ENCODE measurements around the gene DDX52.

DDX52 gene

GRCh38 chr17:37672548-37673078 lies 29.4 kb upstream of the DDX52 start:
- TF ChIP-seq CTCF (IDR thresholded peaks at IDR 0.05) = no peak
- Histone ChIP-seq H3K27me3 (peaks cover 7% of the 10 kb centered on the region), H3K4me1 (ENCODE audit: control insufficient read depth in 1 of 2, insufficient read depth in 1 of 2, low read depth in 1 of 2, low read length in 1 of 2) (no peaks in the 10 kb centered on the region), H3K9me3 (no peaks in the 10 kb centered on the region), H3K27ac (no peak overlapping the region), H3K36me3 (no peaks in the 10 kb centered on the region), H3K4me3 (ENCODE audit: low read depth in 1 of 2, low read length in 1 of 2) (no peak overlapping the region)

DNA sequence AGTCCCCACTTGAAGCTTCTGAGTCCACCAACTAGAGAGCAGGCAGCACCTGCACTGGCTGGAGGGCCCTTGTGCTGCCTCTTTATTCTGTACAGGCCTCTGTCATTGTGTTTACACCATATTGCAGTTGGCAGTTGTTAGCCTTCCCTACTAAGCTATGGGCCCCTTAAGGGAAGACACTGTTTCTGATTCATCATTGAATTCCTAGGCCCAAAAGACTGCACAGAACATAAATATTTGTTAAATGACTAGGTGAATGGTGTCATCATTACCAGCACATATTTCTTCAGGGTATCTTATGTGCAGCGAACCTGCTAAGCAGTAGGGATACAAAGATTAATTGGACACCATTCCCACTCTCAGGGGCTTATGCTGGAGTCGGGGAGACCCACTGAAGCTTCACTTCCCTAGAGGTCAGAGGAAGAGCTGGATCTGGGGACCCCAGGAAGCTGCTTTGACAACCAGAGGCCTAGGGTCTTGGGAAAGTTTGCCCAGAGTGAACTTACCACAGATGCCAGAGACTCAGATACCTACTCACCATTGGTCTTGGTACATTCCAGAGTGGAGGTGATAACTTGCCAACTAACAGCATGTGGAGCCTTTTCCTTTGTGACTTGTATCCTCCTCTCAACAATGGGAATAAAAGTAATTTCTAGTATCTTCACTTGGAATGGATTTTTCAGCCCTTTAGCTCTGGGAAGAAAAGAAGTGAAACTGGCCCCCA lies 28.7 kb upstream of the DDX52 start:
- Histone ChIP-seq H3K27ac (no peak overlapping the region), H3K36me3 (no peaks in the 10 kb centered on the region), H3K4me1 (ENCODE audit: control insufficient read depth in 1 of 2, insufficient read depth in 1 of 2, low read depth in 1 of 2, low read length in 1 of 2) (no peaks in the 10 kb centered on the region), H3K9me3 (no peaks in the 10 kb centered on the region), H3K4me3 (ENCODE audit: low read depth in 1 of 2, low read length in 1 of 2) (no peak overlapping the region), H3K27me3 (peaks cover 1% of the 10 kb centered on the region)
- no peak for TF ChIP-seq CTCF (IDR thresholded peaks at IDR 0.05)

DNA sequence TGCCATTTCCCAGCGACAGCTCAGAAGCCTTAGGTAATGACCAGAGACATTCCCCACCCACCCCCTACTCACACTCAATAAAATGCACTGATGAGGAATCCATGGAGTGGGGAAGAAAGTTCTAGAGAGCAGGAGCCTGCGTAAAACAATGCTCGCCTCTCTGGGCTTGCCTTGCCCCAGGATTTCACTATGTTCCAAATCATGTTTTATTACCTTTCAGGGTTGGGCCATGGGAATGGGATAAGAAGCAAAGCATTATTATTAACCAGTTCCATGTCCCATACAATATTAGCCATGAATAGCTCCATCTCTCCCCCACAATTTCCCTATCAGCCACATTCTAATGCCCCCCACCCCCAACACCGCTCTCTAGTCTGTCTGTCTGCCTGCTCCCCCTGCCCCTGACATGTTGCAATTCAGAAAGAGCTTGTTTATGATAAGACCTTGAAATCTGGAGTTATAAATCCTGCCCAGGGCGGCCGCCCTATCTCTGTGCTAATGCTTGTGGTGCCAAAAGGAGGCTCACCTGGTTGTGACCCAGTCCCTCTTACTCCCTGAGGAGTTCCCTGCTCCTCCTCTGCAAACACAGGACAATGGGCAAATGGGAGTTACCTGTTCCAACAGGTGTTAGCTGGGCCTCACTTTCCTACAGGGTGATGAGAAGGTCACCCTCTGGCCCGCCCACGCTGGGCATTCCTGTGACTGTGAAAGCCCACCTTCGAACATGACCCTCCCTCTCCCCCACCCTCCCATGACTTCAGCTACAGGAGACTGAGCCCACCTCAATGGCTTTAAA lies 28.0 kb upstream of the DDX52 start:
- Histone ChIP-seq H3K36me3 (no peaks in the 10 kb centered on the region), H3K27me3 (no peaks in the 10 kb centered on the region), H3K27ac (no peak overlapping the region), H3K4me3 (ENCODE audit: low read depth in 1 of 2, low read length in 1 of 2) (no peak overlapping the region), H3K4me1 (ENCODE audit: control insufficient read depth in 1 of 2, insufficient read depth in 1 of 2, low read depth in 1 of 2, low read length in 1 of 2) (no peaks in the 10 kb centered on the region), H3K9me3 (no peaks in the 10 kb centered on the region)
- TF ChIP-seq CTCF (IDR thresholded peaks at IDR 0.05) = no peak

- H3K4me1 ChIP-seq (ENCODE audit: control insufficient read depth in 1 of 2, insufficient read depth in 1 of 2, low read depth in 1 of 2, low read length in 1 of 2) = no peaks in the 10 kb centered on the region
- H3K27me3 ChIP-seq = no peaks in the 10 kb centered on the region
- no peaks in the 10 kb centered on the region for H3K9me3 ChIP-seq
- H3K36me3 ChIP-seq = no peaks in the 10 kb centered on the region
- no peak overlapping the region for H3K27ac ChIP-seq
- no peak for TF ChIP-seq CTCF (IDR thresholded peaks at IDR 0.05)
- no peak overlapping the region for H3K4me3 ChIP-seq (ENCODE audit: low read depth in 1 of 2, low read length in 1 of 2)
Observed at GRCh38 chr17:37667039-37667438, 23.8 kb upstream of the DDX52 start.

- Histone ChIP-seq H3K27ac (no peak overlapping the region), H3K9me3 (no peaks in the 10 kb centered on the region), H3K4me1 (ENCODE audit: control insufficient read depth in 1 of 2, insufficient read depth in 1 of 2, low read depth in 1 of 2, low read length in 1 of 2) (no peaks in the 10 kb centered on the region), H3K27me3 (peaks cover 15% of the 10 kb centered on the region), H3K36me3 (no peaks in the 10 kb centered on the region), H3K4me3 (ENCODE audit: low read depth in 1 of 2, low read length in 1 of 2) (no peak overlapping the region)
- TF ChIP-seq CTCF (IDR thresholded peaks at IDR 0.05) = no peak
Observed at GRCh38 chr17:37664214-37664613, 21.0 kb upstream of the DDX52 start.

All from neutrophil (primary cell).